GM12873 (cell line): ENCODE results near the gene NPVF.

Experiments used
- CTCF ChIP-seq: IDR thresholded peaks from 2 replicates; pipeline ENCODE4 v1.5.1; 2012; ENCODE audit warnings: low read depth, mild to moderate bottlenecking, moderate library complexity, low read length, control low read depth; ENCODE audit not compliant: insufficient read depth; ENCODE audit errors: missing control alignments

Gene NPVF

GRCh38 chr7:25208525-25209221 lies 19.6 kb downstream of the NPVF start:
- TF ChIP-seq CTCF: no peak

DNA sequence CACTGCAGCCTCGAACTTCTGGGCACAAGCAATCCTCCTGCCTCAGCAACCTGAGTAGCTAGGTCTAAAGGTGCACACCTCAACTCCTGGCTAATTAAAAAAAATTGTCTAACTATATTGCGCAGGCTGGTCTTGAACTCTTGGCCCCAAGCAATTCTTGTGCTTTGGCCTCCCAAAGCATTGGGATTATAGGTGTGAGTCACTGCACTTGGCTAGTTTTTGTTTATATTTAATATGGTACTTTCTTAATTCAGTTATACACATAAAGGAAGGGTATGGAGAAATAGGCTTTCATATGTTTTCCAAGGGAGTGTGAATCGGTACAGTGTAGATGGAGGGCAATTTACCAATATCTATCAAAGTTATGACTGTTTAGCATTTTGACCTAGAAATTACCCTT lies 20.4 kb downstream of the NPVF start:
- TF ChIP-seq CTCF: no peak

DNA sequence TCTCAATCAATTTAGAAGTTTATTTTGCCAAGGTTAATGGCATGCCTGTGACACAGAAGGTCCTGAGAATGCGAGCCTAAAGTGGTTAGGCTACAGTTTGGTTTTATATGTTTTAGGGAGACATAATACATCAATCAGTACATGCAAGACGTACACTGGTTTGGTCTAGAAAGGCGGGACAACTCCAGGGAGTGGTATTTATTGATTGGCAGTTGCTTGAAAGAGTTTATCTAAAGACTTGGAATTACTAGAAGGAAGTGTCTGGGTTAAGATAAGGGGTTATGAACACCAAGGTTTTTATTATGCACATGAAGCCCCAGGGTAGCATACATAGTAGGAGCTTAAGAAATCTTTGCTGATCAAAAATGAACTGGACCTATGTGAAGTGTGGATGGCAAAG lies 21.5 kb downstream of the NPVF start:
- TF ChIP-seq CTCF: no peak

DNA sequence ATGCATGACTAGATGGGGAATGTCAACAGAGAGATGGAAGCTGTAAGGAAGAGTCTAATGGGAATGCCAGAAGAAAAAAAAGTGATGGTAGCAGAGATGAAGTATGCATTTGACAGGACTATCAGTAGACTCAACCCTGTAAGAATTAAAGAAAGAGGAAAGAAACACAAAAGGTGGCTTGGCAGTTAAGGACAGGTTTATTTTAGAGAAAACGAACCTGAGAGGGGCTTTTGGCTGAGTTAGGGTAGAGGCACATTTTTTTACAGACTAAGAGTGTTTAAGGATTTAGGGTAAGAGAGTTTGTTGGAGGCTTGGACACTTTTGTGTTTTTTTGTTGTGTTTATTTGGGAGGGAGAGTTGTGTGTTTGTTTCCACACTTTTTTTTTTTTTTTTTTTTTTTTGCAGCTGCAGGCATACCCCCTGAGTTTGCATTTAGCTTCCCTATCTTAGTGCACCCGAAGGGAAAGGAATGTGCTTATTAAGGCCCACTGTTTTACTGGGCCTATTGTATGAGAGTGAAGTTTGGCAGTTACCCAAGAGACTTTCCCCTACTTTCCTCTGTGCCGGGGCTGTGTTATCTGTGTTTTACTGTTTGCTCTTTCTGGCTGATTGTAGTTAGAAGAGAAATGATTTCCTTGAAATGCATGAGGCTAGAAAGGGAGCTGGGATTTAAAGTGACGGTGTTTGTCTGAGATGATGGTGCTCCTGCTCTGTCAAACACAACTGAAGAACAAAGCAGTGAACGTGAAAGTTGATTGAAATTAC lies 32.0 kb downstream of the NPVF start:
- no peak for TF ChIP-seq CTCF

DNA sequence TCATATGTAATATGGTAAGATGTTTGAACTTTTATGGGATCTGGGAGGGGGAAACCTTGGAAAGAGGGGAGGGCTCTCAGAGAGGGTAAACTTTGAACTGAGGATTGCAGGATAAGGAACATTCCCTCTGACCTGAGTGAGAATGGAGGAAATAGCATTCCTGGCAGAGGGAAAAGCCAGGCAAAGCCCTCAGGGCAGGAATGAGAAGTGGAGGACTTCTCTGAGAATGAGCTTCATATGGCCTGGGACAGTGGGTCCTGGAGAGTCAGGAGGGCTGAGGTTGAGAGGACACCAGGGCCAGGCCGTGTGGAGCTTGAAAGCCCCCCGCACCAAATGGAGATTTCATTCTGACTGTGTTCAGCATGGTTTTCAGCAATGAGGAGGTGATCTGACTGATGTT lies 34.2 kb downstream of the NPVF start:
- TF ChIP-seq CTCF: no peak

GRCh38 chr7:25192043-25192442 lies 36.2 kb downstream of the NPVF start:
- TF ChIP-seq CTCF: no peak

- no peak for TF ChIP-seq CTCF
Measured at GRCh38 chr7:25189197-25189596, 39.1 kb downstream of the NPVF start.
